A673 (cell line): Measurements from ENCODE around the gene MAP2K5. TPM values are rescaled to one million over a fixed set of nuclear protein-coding genes. Genes with fewer than 3 reads are reported as not detected.

ENCODE experiments used
- BruUV-seq: library from RNA; stranded (reverse); fragments of 400-500 nt; replicated peaks from 2 replicates; lab custom pipeline; 2021; lab: Mats Ljungman, UMichigan
- CTCF ChIA-PET: fragments of 300-600 bp; sonication (Branson Sonifier 250); formaldehyde crosslinking; loops from one replicate; lab custom pipeline; 2022; ENCODE audit warnings: antibody characterized with exemption; lab: Charles Lee
- POLR2A ChIA-PET: fragments of 300-600 bp; sonication (Branson Sonifier 250); formaldehyde crosslinking; loops from one replicate; lab custom pipeline; 2022; ENCODE audit warnings: antibody characterized with exemption; ENCODE audit not compliant: low non-redundant PET; lab: Charles Lee
- DNase-seq: peaks from one replicate; pipeline ENCODE4 v3.0.0-alpha.2; 2015; ENCODE audit warnings: low spot score
- H3K27ac ChIP-seq: fragments of 200-600 bp; sonication (generic); 2 replicates; pipeline ENCODE4 v1.5.1; 2016; ENCODE audit warnings: mixed run types, low read depth, mild to moderate bottlenecking, mixed read lengths, antibody characterized with exemption, low read length; ENCODE audit not compliant: poor library complexity, severe bottlenecking
- H3K27me3 ChIP-seq: fragments of 200-600 bp; sonication (generic); replicated peaks from 2 replicates; pipeline ENCODE4 v1.6.1; 2017; ENCODE audit warnings: mixed run types, low read depth, mild to moderate bottlenecking, mixed read lengths, antibody characterized with exemption, low read length; ENCODE audit not compliant: insufficient read depth, poor library complexity
- H3K36me3 ChIP-seq: fragments of 200-600 bp; sonication (generic); 2 replicates; pipeline ENCODE4 v1.6.1; 2016; ENCODE audit warnings: mixed run types, mild to moderate bottlenecking, mixed read lengths, antibody characterized with exemption, low read length; ENCODE audit not compliant: insufficient read depth, poor library complexity, severe bottlenecking
- H3K4me1 ChIP-seq: fragments of 200-600 bp; sonication (generic); 2 replicates; pipeline ENCODE4 v1.6.1; 2017; ENCODE audit warnings: mixed run types, mild to moderate bottlenecking, mixed read lengths, antibody characterized with exemption, low read length; ENCODE audit not compliant: insufficient read depth, poor library complexity, severe bottlenecking
- H3K4me3 ChIP-seq: fragments of 200-600 bp; sonication (generic); 2 replicates; pipeline ENCODE4 v1.5.1; 2016; ENCODE audit warnings: low read depth, mixed run types, mild to moderate bottlenecking, mixed read lengths, low read length; ENCODE audit not compliant: poor library complexity, severe bottlenecking
- H3K9me3 ChIP-seq: fragments of 200-600 bp; sonication (generic); 2 replicates; pipeline ENCODE4 v1.6.1; 2016; ENCODE audit warnings: mixed run types, low read depth, mild to moderate bottlenecking, mixed read lengths, antibody characterized with exemption, low read length; ENCODE audit not compliant: poor library complexity, severe bottlenecking
- EZH2 ChIP-seq: fragments of 200-600 bp; sonication (generic); IDR thresholded peaks from 2 replicates; pipeline ENCODE4 v1.6.1; 2017; ENCODE audit warnings: borderline replicate concordance, low read depth, mild to moderate bottlenecking, mixed read lengths, antibody characterized with exemption, low read length; ENCODE audit not compliant: poor library complexity, severe bottlenecking
- intact Hi-C: fragments of 100-400 bp; cut with micrococcal nuclease; formaldehyde crosslinking; loops from one replicate; pipeline ENCODE4 v1.10.0; 2022; ENCODE audit not compliant: unreplicated experiment
- total RNA-seq: library from RNA; stranded (reverse); gene quantifications from 2 replicates; pipeline ENCODE4 v1.2.3, GENCODE V29; 2021
- TF ChIP-seq, protein P1 (sequence below): fragments of 300-800, 200-600 bp; sonication (generic); conservative IDR thresholded peaks from 2 replicates; pipeline ENCODE4 v1.5.1; 2017; ENCODE audit warnings: low read depth, mild to moderate bottlenecking, antibody characterized with exemption, low read length, moderate library complexity, mixed read lengths

The MAP2K5 gene
- total RNA-seq, 1 experiment from 2014 or later = 62.8 TPM

- Histone ChIP-seq H3K4me1 (peaks cover 7% of the 10 kb centered on the region), H3K27ac (no peak overlapping the region), H3K36me3 (no peaks in the 10 kb centered on the region), H3K27me3 (no peaks in the 10 kb centered on the region), H3K4me3 (no peak overlapping the region), H3K9me3 (no peaks in the 10 kb centered on the region)
- intact Hi-C loops = no loop called here
- BruUV-seq = no TSS peak
- DNase-seq = no peak
- ChIA-PET CTCF (no interaction called here), POLR2A (no interaction called here)
- TF ChIP-seq, protein P1, sequence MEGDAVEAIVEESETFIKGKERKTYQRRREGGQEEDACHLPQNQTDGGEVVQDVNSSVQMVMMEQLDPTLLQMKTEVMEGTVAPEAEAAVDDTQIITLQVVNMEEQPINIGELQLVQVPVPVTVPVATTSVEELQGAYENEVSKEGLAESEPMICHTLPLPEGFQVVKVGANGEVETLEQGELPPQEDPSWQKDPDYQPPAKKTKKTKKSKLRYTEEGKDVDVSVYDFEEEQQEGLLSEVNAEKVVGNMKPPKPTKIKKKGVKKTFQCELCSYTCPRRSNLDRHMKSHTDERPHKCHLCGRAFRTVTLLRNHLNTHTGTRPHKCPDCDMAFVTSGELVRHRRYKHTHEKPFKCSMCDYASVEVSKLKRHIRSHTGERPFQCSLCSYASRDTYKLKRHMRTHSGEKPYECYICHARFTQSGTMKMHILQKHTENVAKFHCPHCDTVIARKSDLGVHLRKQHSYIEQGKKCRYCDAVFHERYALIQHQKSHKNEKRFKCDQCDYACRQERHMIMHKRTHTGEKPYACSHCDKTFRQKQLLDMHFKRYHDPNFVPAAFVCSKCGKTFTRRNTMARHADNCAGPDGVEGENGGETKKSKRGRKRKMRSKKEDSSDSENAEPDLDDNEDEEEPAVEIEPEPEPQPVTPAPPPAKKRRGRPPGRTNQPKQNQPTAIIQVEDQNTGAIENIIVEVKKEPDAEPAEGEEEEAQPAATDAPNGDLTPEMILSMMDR = no peak
- no peak for TF ChIP-seq EZH2
Measured at GRCh38 chr15:67740405-67740804, 197.9 kb downstream of the MAP2K5 start.

DNA sequence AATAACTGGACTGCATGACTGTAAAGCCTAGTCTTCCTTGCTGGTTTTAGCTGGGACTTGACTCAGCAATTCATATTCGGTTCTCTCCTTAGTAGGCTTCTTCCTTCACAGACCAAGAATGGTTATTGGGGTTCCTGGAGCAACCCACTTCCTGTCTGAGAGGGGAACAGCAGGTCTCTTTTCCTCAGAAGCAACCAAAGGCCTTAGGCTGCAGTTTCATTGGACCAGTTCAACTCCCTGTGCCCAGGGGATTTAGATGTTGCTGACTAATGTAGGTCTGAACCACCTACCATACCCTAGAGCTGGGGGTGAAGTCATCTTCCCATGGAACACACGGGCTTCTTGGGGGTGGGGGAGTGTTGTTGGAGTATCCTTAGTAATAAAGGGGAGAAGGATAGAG, 198.8 kb downstream of the MAP2K5 start:
- BruUV-seq = no TSS peak
- intact Hi-C loops = no loop called here
- Histone ChIP-seq H3K9me3 (no peaks in the 10 kb centered on the region), H3K4me3 (no peak overlapping the region), H3K4me1 (peaks cover 16% of the 10 kb centered on the region), H3K27ac (no peak overlapping the region), H3K27me3 (no peaks in the 10 kb centered on the region), H3K36me3 (no peaks in the 10 kb centered on the region)
- ChIA-PET POLR2A (no interaction called here), CTCF (no interaction called here)
- peak; percentile 24 for DNase-seq
- TF ChIP-seq, protein P1 = no peak
- no peak for TF ChIP-seq EZH2

- DNase-seq = no peak
- no TSS peak for BruUV-seq
- TF ChIP-seq, protein P1 = no peak
- no peak for TF ChIP-seq EZH2
- Histone ChIP-seq H3K27me3 (no peaks in the 10 kb centered on the region), H3K4me3 (no peak overlapping the region), H3K9me3 (no peaks in the 10 kb centered on the region), H3K4me1 (peaks cover 16% of the 10 kb centered on the region), H3K27ac (no peak overlapping the region), H3K36me3 (no peaks in the 10 kb centered on the region)
- intact Hi-C loops = no loop called here
- ChIA-PET CTCF (no interaction called here), POLR2A (no interaction called here)
Measured at GRCh38 chr15:67743558-67743957, 201.1 kb downstream of the MAP2K5 start.
